C4-2B (cell line): ENCODE results near the gene MARCHF4.

Experiments
- CTCF ChIP-seq: fragments of 450-650 bp; conservative IDR thresholded peaks from 2 replicates; pipeline ENCODE4 v1.5.1; 2017; ENCODE audit warnings: mild to moderate bottlenecking
- ZFX ChIP-seq: fragments of 450-650 bp; IDR thresholded peaks from 2 replicates; pipeline ENCODE4 v1.6.1; 2017

DNA sequence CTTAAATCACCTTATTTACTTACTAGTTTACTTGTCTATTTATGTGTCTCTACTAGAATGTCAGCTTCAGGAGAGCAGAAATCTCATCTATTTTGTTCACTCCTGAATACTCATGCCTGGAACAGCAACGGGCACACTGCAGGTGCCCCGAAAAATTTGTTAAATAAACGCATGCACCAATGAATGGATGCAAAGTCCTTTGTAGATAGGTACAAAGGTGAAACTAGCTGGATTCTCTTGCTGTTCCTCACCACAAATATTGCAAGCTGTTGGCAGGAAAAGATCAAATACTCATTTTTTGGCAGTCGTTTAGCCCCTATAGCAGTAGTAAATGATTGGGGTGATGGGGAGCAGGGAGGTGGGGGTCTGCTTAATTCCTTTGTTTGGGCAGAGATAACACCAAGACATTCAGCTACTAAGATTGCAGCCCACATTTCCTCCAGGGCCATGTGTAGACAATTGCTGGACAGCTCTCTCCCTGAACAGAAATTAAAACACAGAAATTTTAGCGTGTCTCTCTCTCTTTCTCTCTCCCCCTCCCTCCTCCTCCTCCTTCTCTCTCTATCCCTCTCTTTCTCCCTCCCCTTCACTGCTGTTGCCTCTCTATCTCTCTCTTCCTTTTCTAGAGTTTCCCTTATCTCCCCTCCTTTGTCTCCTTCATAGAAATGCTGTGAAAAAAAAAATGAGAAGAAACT lies 5.4 kb downstream of the MARCHF4 start:
- TF ChIP-seq CTCF (no peak), ZFX (no peak)
